Retinal pigment epithelial cell (primary cell): ENCODE measurements around the gene DYNLT1.
A peak's percentile ranks its signal among the peaks of the same experiment; 100 is the strongest.

Source experiments
- DNase-seq: peaks from one replicate; pipeline ENCODE4 v3.0.0-alpha.2; 2010; ENCODE audit warnings: low read depth
- H3K4me3 ChIP-seq: 2 replicates; pipeline ENCODE4 v1.5.1; 2011; ENCODE audit warnings: mild to moderate bottlenecking, low read length, control low read depth, moderate library complexity
- TF ChIP-seq, protein P1 (sequence below): conservative IDR thresholded peaks from 2 replicates; pipeline ENCODE4 v1.5.1; 2011; ENCODE audit warnings: low read depth, low read length, control low read depth, inconsistent platforms

Gene DYNLT1

DNA sequence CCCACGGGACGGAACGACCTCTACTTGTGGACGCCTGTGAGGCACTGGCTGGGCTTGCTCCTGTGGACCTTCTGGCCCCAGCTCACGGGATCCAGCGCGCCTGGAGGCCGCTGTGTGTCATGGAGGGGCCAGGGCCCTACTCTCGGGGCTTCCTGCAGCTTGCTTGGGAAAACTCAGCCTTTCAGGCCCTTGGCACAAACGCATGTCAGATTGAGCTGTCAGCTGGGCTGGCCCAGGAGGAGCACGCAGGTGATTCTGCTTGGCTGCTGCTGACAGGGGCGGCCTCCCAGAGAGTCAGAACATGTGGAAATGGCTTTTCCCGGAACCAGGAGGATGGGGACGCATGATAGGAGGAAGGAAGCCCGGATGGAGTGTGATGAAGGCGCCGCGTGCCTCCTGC lies 44.9 kb downstream of the DYNLT1 start:
- H3K4me3 ChIP-seq = no peak overlapping the region
- TF ChIP-seq, protein P1, sequence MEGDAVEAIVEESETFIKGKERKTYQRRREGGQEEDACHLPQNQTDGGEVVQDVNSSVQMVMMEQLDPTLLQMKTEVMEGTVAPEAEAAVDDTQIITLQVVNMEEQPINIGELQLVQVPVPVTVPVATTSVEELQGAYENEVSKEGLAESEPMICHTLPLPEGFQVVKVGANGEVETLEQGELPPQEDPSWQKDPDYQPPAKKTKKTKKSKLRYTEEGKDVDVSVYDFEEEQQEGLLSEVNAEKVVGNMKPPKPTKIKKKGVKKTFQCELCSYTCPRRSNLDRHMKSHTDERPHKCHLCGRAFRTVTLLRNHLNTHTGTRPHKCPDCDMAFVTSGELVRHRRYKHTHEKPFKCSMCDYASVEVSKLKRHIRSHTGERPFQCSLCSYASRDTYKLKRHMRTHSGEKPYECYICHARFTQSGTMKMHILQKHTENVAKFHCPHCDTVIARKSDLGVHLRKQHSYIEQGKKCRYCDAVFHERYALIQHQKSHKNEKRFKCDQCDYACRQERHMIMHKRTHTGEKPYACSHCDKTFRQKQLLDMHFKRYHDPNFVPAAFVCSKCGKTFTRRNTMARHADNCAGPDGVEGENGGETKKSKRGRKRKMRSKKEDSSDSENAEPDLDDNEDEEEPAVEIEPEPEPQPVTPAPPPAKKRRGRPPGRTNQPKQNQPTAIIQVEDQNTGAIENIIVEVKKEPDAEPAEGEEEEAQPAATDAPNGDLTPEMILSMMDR = no peak
- DNase-seq = no peak

DNA sequence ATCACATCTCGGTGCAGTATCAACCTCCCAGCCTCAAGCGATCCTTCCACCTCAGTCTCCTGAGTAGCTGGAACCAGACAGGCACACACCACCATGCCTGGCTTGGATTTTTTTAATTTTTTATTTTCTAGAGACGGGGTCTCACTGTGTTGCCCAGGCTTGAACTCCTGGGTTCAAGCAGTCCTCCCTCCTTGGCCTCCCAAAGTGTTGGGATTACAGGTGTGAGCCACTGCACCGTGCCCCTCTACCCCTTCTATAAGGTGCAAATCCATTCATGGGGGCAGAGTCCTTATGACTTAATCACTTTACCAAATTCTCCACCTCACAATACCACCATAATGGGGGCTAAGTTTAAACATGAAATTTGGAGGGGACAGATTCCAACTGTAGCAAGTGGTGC lies 47.0 kb downstream of the DYNLT1 start:
- no peak for DNase-seq
- H3K4me3 ChIP-seq = no peak overlapping the region
- TF ChIP-seq, protein P1 = no peak

DNA sequence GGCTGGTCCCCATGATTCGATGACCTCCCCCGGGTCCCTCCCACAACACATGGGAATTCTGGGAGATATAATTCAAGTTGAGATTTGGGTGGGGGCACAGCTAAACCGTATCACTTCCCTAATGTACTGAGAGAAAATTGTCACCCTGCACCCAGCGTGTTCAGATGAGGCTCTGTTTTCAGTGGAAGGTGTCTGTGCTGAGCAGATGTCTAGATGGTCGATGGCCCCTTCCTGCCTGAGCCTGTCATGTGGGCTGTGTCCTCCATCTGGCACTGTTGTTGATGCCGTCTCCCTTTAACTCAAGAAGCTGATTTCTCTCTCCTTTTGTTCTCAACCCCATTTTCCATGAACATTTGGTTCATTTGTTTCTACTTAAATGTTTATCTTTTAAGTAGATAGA lies 47.7 kb downstream of the DYNLT1 start:
- no peak for DNase-seq
- no peak overlapping the region for H3K4me3 ChIP-seq
- TF ChIP-seq, protein P1 = no peak

DNA sequence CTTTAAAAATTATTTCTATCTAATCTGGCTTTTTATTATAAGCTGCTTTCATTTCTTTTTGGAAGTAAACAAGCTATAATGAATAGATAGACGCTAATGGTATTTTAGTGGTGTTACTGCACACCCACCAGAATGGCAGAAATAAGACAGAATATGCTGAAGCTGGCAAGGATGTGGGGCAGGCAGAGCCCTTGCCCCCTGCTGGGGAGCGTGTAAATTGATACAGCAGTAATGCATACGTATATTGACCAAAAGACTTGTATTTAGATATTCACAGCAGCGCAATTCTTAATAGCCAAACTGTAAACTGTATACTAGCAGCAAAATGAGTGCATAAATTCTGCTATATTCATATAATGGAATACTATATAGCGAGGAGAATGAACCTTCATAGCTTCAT lies 49.3 kb downstream of the DYNLT1 start:
- H3K4me3 ChIP-seq = no peak overlapping the region
- TF ChIP-seq, protein P1 = peak; percentile 44
- no peak for DNase-seq

DNA sequence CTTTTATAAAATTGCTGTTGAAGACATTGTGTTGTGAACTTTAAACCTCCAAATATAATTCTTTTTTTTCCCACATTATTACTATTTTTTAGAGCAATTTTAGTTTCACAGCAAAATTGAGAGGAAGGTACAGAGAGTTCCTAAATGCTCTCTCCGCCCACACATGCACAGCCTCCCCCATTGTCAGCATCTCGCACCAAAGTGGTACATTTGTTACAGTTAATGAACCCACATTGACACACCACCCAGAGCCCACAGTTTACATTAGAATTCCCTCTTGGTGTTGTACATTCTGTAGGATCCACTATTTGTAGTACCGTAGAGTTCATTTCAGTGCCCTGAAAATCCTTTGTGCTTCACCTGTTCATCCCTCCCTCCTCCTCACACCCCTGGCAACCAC lies 50.9 kb downstream of the DYNLT1 start:
- DNase-seq = no peak
- no peak overlapping the region for H3K4me3 ChIP-seq
- TF ChIP-seq, protein P1 = no peak

DNA sequence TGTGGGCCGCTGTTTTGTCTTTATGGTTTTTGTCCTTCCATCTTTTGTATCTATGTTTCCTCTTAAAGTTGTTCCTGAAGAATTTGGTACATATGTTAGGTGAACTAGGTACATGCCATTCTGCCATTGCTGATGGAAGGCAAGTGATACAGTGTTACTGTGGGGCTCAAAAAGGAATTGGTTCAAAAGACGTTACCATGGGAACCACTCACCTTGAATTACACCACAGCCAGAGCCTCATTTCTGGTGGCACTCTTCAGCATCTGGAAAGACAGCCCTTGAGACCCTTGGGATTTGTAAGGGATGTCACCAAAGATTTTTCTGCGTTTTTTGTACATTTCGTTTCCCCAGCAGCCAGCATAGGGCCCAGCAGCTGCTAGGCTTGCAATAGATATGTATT lies 52.7 kb downstream of the DYNLT1 start:
- no peak for DNase-seq
- no peak overlapping the region for H3K4me3 ChIP-seq
- TF ChIP-seq, protein P1 = no peak

DNA sequence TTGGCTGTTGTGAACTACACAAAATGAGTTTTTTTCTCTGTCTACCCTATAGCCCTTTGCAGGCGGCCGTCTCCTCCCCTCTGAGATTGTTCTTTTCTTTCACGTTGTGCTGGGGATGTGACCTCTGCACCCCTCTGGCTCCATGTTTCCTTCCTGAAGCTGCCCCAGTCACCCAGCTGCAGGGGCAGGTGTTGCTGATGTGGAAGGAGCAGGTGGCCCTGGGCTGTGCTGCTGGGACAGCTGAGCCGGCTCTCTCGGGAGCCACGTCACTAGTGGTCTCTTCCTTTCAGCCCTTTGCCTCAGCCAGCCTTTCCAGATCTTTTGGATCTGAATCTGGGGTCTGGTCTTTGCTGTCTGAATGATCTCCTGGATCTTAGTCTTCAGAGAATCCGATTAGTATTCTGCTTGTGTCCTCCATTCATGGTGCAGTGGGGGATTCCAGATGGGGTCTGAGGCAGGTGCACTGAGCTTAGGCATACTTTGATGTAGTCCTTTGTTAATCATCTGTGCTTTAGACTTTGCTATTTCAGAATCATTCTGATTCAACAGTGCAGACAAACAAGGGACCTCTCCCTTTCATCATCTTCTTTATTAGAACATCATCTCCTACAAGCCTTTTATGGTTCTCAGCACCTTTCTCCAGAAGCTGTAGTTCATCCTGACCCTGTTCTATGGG lies 53.3 kb downstream of the DYNLT1 start:
- no peak overlapping the region for H3K4me3 ChIP-seq
- TF ChIP-seq, protein P1 = no peak
- DNase-seq = no peak
